ENCODE measurements around the gene SYMPK.
A peak's percentile ranks its signal among the peaks of the same experiment; 100 is the strongest.

The SYMPK gene

GRCh38 chr19:45779231-45780145, 83.5 kb downstream of the SYMPK start:
- DNase-seq = peak; percentile 96
- peaks cover 13% of the 10 kb centered on the region for H3K36me3 ChIP-seq
- peaks cover 14% of the 10 kb centered on the region for H3K4me1 ChIP-seq
- H3K27me3 ChIP-seq = no peaks in the 10 kb centered on the region
- H3K9me3 ChIP-seq = no peaks in the 10 kb centered on the region
- peak; percentile 73 for TF ChIP-seq CTCF (IDR thresholded peaks at IDR 0.05; ENCODE audit: low read depth, low read length)
- peak overlapping the region; percentile 40 for H3K4me3 ChIP-seq (ENCODE audit: low read depth, low read length)

GRCh38 chr19:45778010-45778661, 84.8 kb downstream of the SYMPK start:
- H3K9me3 ChIP-seq = no peaks in the 10 kb centered on the region
- H3K4me3 ChIP-seq (ENCODE audit: low read depth, low read length) = no peak overlapping the region
- no peak for TF ChIP-seq CTCF (IDR thresholded peaks at IDR 0.05; ENCODE audit: low read depth, low read length)
- DNase-seq = no peak
- peaks cover 13% of the 10 kb centered on the region for H3K36me3 ChIP-seq
- no peaks in the 10 kb centered on the region for H3K27me3 ChIP-seq
- H3K4me1 ChIP-seq = peaks cover 14% of the 10 kb centered on the region

- H3K4me1 ChIP-seq = peaks cover 15% of the 10 kb centered on the region
- H3K27me3 ChIP-seq = no peaks in the 10 kb centered on the region
- no peak for TF ChIP-seq CTCF (IDR thresholded peaks at IDR 0.05; ENCODE audit: low read depth, low read length)
Measured at GRCh38 chr19:45777395-45777961, 85.5 kb downstream of the SYMPK start.

GRCh38 chr19:45774765-45775164, 88.2 kb downstream of the SYMPK start:
- no peak for TF ChIP-seq CTCF (IDR thresholded peaks at IDR 0.05; ENCODE audit: low read depth, low read length)
- H3K4me1 ChIP-seq = peaks cover 9% of the 10 kb centered on the region
- no peaks in the 10 kb centered on the region for H3K9me3 ChIP-seq
- no peak for DNase-seq
- no peaks in the 10 kb centered on the region for H3K27me3 ChIP-seq
- H3K4me3 ChIP-seq (ENCODE audit: low read depth, low read length) = no peak overlapping the region
- peaks cover 13% of the 10 kb centered on the region for H3K36me3 ChIP-seq

More at GRCh38 chr19:45777395-45777961, 85.5 kb downstream of the SYMPK start:
- Histone ChIP-seq H3K4me3 (ENCODE audit: low read depth, low read length) (no peak overlapping the region), H3K9me3 (no peaks in the 10 kb centered on the region), H3K36me3 (peaks cover 13% of the 10 kb centered on the region)
- no peak for DNase-seq

DNA sequence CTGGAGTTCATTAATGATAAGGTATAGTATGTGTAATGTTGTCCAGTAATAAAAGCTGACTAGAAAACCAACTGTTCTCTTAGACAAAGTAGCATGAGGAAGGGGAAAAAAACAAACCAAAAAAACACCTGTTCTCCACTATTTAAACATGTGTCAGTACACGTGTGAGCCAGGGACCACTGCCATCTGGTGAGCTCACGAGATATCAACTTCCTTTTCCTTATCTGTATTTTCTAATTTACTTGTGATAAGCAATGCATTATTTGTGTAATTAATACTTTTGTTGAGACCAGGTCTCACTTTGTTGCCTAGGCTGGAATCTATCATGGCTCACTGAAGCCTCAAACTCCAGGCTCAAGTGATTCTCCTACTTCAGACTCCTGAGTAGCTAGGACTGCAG, 89.6 kb downstream of the SYMPK start:
- H3K27me3 ChIP-seq = peaks cover under 1% of the 10 kb centered on the region
- no peak for DNase-seq
- no peak overlapping the region for H3K4me3 ChIP-seq (ENCODE audit: low read depth, low read length)
- no peak for TF ChIP-seq CTCF (IDR thresholded peaks at IDR 0.05; ENCODE audit: low read depth, low read length)
- H3K4me1 ChIP-seq = peaks cover 8% of the 10 kb centered on the region
- peaks cover 13% of the 10 kb centered on the region for H3K36me3 ChIP-seq
- no peaks in the 10 kb centered on the region for H3K9me3 ChIP-seq

Data from BE2C (cell line).